Activated CD4-positive, alpha-beta T cell treated with anti-CD3 and anti-CD28 coated beads, Interleukin-2, amount 50 U/mL, for 16 hours (primary cell): Measurements from ENCODE around the gene AJUBA.

Source experiments
- DNase-seq: peaks from one replicate; pipeline ENCODE4 v3.0.0-alpha.2; 2020

The AJUBA gene

DNA sequence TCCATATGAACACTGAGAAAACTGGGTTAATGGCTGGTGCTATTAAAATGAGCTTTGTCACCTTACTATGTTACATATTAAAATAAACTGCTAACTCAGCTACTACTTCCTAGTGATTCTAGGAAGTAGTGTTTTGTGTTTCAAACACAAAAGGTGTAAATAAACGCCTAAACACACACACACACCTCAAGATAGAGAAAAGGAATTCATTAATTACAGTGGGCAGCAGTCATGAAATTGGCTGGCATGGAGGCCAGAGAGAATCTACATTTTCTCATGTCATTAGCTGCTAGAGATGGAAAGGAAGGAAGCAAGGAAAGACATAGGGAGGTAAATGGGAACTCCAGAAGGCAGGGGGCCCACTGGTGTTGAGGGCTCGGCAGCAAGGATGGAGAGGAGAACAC lies 52.4 kb downstream of the AJUBA start:
- no peak for DNase-seq

DNA sequence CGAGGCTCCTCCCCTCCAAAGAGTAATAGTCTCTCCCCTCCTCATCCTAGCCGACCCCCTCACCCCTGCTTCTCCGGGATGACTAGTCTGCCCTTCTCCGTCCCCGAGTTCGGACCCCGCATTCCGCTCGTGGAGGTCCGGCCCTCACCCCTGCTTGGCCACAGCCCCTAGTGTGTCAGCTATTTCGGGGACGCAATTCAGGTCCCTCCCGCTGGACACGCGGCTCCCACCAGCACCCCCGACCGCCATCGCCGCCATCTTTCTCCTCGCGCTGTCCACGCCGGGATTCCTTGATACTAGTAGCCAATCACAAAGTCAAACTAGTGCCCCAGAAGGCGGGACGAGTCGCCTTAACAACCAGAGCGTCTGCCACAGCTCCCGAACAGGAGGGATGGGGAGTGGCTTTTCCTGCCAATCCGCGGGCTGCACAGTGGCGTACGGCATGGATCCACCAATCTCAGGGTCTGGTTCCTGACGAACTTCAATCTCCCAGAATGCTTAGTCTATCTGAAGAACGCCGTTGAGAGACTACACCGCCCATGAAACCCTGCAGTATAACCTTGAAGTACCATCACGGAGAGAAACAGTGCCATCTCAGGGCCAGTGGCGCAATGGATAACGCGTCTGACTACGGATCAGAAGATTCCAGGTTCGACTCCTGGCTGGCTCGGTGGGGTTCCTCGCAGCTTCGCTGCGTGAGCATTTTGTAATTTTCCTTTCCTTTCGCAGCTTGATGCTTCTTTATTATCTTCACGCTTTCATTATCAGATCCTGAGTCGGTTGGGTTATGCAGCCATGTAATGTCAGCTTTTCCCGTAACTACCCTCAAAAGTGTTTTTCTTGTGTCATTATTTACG lies 53.0 kb downstream of the AJUBA start, which contains the start of gene PRMT5:
PRMT5 (minus strand) TSS at position 273 of the 857 bp plus-strand sequence; CDS start at position 258, 15 bp downstream.
- peak; percentile 99 for DNase-seq

DNA sequence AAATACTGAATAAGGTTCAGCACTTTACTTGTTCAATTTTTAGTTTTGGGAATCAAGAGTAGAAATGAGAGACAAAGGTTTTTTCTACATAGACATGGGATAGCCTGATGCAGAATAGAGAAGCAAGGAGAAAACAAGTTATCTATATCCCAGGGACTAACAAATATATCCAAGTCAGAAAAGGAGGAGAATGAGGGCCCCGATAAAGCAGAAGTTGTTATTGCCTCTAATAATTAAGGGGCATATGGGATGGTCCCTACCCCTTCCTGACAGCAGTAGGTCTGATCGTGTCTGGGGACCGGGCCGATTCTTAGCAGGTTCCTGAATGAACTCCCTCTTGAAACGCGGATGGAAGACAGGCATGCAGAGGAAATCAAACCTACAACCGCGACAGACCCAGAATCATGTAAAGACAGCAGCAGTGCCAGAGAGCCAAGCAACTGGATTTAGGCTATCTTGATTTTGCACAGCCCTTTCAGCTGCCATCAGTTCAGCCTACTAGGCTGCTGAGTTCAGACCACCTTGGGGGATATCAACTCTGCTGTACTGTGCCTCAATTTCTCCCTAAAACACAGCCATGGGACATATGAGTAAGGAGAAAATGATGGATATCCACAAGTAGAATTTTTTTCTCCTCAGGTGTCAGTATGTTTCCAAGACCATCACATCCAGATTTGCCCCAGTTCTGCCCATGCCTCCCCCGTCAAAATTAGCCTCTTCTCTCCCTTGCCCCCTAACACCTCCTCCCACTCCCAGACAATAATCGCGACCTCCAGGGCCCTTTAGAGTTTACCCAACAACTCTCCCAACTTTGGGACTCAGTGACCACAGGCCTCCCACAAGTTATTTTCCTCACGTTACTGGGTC lies 53.9 kb downstream of the AJUBA start:
- no peak for DNase-seq

DNA sequence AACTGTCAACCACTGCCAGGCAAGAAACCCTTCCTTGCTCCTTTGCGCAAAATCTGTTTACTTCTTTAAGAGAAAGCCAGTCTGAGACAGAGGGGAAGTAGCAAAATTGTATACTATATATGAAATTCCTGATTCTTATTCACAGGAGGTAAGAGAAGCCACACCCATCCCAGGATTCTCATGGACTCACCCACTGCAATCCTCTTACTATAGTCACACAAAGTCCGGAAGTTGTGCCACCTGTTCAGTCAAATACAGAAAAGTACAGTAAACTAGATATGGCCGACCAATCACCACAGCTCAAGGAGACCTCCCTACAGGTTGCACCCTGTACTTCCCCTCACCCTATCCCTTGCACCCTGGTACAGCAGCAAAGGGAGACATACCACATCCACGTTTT lies 56.0 kb downstream of the AJUBA start:
- DNase-seq, result no peak

DNA sequence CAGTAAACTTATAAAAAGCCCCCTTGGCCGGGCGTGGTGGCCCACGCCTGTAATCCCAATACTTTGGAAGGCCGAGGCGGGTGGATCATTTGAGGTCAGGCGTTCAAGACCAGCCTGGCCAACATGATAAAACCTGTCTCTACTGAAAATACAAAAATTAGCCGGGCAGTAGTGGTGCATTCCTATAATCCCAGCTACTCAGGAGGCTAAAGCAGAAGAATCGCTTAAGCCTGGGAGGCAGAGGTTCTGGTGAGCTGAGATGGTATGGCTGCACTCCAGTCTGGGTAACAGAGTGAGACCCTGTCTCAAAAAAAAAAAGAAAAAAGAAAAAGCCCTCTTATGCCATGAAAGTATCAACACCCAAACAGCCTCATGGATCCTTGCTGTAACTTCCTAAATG lies 56.8 kb downstream of the AJUBA start:
- DNase-seq, result no peak

DNA sequence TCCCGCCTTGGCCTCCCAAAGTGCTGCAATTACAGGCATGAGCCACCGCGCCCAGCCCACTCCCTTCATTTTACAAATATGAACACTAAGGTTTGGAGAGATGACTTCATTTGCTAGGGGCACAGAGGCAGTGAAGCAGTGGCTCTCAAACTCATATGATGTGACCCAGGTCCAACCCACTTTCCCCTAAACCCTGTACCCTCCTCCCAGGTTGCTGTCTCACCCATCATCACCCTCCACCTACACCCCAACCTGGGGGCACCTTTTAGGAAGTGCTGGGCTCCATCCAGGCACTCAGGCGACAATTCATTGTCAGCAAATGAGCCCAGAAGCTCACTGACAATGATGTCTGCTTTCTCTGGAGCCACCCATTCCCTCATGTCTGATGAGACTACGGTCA lies 58.6 kb downstream of the AJUBA start:
- no peak for DNase-seq

DNA sequence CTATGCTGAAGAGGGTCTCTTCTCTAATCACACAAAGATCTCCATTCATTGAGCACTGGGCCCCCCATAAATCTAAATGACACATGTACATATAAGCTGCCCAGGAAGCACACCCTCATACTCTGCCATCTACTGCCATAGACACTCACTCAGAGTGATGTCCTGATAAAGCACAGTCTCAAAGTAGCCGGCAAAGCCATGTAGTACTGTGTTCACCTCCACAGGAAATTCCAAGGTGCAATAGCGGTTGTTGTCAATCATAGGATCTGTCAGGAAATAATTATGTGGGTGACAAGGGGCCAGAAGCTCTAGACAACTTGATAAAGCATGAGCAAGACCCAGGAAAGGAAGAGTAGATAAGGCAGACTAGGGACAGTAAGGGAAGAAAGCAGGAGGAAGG lies 60.1 kb downstream of the AJUBA start:
- DNase-seq, result no peak
